ENCODE measurements around the gene HORMAD1. TPM values are rescaled to one million over a fixed set of nuclear protein-coding genes. Genes with fewer than 3 reads are reported as not detected.

HORMAD1 gene
- total RNA-seq, 4 donors from 2014 or later = 4.1 to 10.1 (median 9.3) TPM; not detected in 1

- WGBS, 2 donors = 79 to 89% methylated on average over 1 of the region's 1 CpG
- Histone ChIP-seq H3K4me1 (peaks cover 0 to 46% (median 4%) of the 10 kb centered on the region in 3 donors), H3K4me3 (no peak overlapping the region), H3K27me3 (no peaks in the 10 kb centered on the region), H3K27ac (no peak overlapping the region), H3K9me3 (no peaks in the 10 kb centered on the region), H3K36me3 (peaks cover 0 to 81% (median under 1%) of the 10 kb centered on the region in 3 donors)
- no peak for TF ChIP-seq CTCF (IDR thresholded peaks at IDR 0.05)
- no peak for TF ChIP-seq POLR2A (IDR thresholded peaks at IDR 0.05)
- no peak for DNase-seq
- intact Hi-C loops (cut with DNase I) = no loop called here
These were observed 31.9 kb downstream of the HORMAD1 start for GRCh38 chr1:150688763-150689162.

- Histone ChIP-seq H3K36me3 (peaks cover 0 to 77% (median 5%) of the 10 kb centered on the region in 3 donors), H3K27me3 (no peaks in the 10 kb centered on the region), H3K4me3 (no peak overlapping the region), H3K4me1 (peaks cover 0 to 27% (median 4%) of the 10 kb centered on the region in 3 donors), H3K27ac (no peak overlapping the region), H3K9me3 (no peaks in the 10 kb centered on the region)
- intact Hi-C loops (cut with DNase I) = no loop called here
- TF ChIP-seq CTCF (IDR thresholded peaks at IDR 0.05) (no peak), POLR2A (IDR thresholded peaks at IDR 0.05) (no peak)
- no peak for DNase-seq
- 92 to 96% methylated on average over 3 of the region's 3 CpGs for WGBS, 2 donors
These were observed 34.4 kb downstream of the HORMAD1 start for GRCh38 chr1:150686275-150686674.

DNA sequence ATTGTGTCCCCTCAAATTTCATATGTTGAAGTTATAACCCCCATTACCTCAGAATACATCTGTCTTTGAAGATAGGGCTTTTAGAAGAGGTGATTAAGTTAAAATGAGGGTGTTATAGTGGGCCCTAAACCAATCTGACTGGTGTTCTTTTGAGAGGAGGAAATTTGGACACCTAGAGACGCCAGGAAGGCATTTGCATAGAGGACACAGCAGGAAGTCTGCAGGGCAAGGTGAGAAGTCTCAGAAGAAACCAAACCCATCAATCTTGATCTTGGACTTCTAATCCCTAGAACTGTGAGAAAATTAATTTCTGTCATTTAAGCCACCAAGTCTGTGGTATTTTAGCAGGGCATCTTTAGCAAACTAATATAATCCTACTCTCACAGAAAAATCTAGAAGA is 36.8 kb downstream of the HORMAD1 start:
- Histone ChIP-seq H3K27me3 (no peaks in the 10 kb centered on the region), H3K27ac (no peak overlapping the region), H3K4me3 (no peak overlapping the region), H3K9me3 (no peaks in the 10 kb centered on the region), H3K4me1 (peaks cover 0 to 22% (median 0%) of the 10 kb centered on the region in 3 donors), H3K36me3 (peaks cover 0 to 69% (median 5%) of the 10 kb centered on the region in 3 donors)
- no peak for DNase-seq
- WGBS, 2 donors = 42 to 54% methylated on average over 1 of the region's 1 CpG
- no peak for TF ChIP-seq POLR2A (IDR thresholded peaks at IDR 0.05)
- TF ChIP-seq CTCF (IDR thresholded peaks at IDR 0.05) = no peak
- intact Hi-C loops (cut with DNase I) = no loop called here

DNA sequence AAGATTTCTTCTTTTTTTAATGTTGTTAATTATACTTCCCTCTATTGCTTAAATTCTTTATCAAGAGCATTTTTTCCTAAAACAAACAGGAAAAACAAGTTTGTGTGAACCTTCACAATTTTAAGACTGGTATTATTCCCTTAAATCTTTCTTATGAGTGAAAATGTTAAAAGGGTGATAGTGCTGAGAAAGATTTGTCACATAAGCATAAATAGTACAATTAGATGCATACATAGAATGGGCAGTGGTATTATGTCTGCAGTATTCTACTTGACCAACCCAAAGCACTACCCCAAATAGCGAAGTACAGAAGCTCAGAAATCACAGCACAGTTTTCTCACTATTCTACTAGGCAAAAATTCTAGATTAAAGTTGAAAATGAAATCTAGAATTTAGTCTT is 41.7 kb downstream of the HORMAD1 start:
- H3K4me3 ChIP-seq = no peak overlapping the region

GRCh38 chr1:150674881-150675280 is 45.8 kb downstream of the HORMAD1 start:
- TF ChIP-seq POLR2A (IDR thresholded peaks at IDR 0.05) (no peak), CTCF (IDR thresholded peaks at IDR 0.05) (no peak)
- Histone ChIP-seq H3K36me3 (peaks cover 0 to 57% (median 8%) of the 10 kb centered on the region in 3 donors), H3K27ac (no peak overlapping the region), H3K4me1 (peaks cover 0 to 14% (median 0%) of the 10 kb centered on the region in 3 donors), H3K4me3 (no peak overlapping the region), H3K27me3 (no peaks in the 10 kb centered on the region), H3K9me3 (no peaks in the 10 kb centered on the region)
- no peak for DNase-seq
- 92 to 98% methylated on average over 4 of the region's 4 CpGs for WGBS, 2 donors
- intact Hi-C loops (cut with DNase I) = no loop called here

More for the DNA sequence above, 41.7 kb downstream of the HORMAD1 start:
- peaks cover 0 to 13% (median 0%) of the 10 kb centered on the region in 3 donors for H3K4me1 ChIP-seq
- WGBS, 2 donors = 95 to 96% methylated on average over 1 of the region's 1 CpG
- H3K9me3 ChIP-seq = no peaks in the 10 kb centered on the region
- H3K27ac ChIP-seq = no peak overlapping the region
- no peak for TF ChIP-seq CTCF (IDR thresholded peaks at IDR 0.05)
- no peak for TF ChIP-seq POLR2A (IDR thresholded peaks at IDR 0.05)
- H3K27me3 ChIP-seq = no peaks in the 10 kb centered on the region
- intact Hi-C loops (cut with DNase I) = no loop called here
- DNase-seq = no peak
- H3K36me3 ChIP-seq = peaks cover 5 to 66% (median 8%) of the 10 kb centered on the region in 3 donors

Measured in esophagus squamous epithelium (tissue), 5 donors.